WTC11 (cell line): Measurements from ENCODE around the gene PLEKHA6. TPM values are rescaled to one million over a fixed set of nuclear protein-coding genes. Genes with fewer than 3 reads are reported as not detected.

Experiments used
- ARID4B ChIP-seq: sonication (generic); formaldehyde crosslinking; IDR thresholded peaks from 2 replicates; pipeline ENCODE4 v1.8.0; 2023; ENCODE audit warnings: missing genetic modification reagents, mild to moderate bottlenecking, borderline replicate concordance
- ATF1 ChIP-seq: sonication (generic); formaldehyde crosslinking; IDR thresholded peaks from 2 replicates; pipeline ENCODE4 v1.8.1; 2023; ENCODE audit warnings: mild to moderate bottlenecking, moderate library complexity, missing genetic modification reagents
- ATF2 ChIP-seq: sonication (generic); formaldehyde crosslinking; IDR thresholded peaks from 2 replicates; pipeline ENCODE4 v1.8.1; 2022; ENCODE audit warnings: low read depth, missing genetic modification reagents, borderline replicate concordance
- CBFB ChIP-seq: sonication (generic); formaldehyde crosslinking; IDR thresholded peaks from 2 replicates; pipeline ENCODE4 v1.8.1; 2022; ENCODE audit warnings: mild to moderate bottlenecking, low read depth, missing genetic modification reagents
- E2F5 ChIP-seq: sonication (generic); formaldehyde crosslinking; IDR thresholded peaks from 2 replicates; pipeline ENCODE4 v1.8.1; 2022; ENCODE audit warnings: mild to moderate bottlenecking, moderate library complexity, missing genetic modification reagents
- FOXP1 ChIP-seq: sonication (generic); formaldehyde crosslinking; IDR thresholded peaks from 2 replicates; pipeline ENCODE4 v1.8.0; 2022; ENCODE audit warnings: missing genetic modification reagents, mild to moderate bottlenecking, moderate library complexity, borderline replicate concordance
- IRF2 ChIP-seq: sonication (generic); formaldehyde crosslinking; IDR thresholded peaks from 2 replicates; pipeline ENCODE4 v1.8.0; 2022; ENCODE audit warnings: low read depth, missing genetic modification reagents, borderline replicate concordance
- JAZF1 ChIP-seq: fragments of 250-450 bp; sonication (Bioruptor Pico); IDR thresholded peaks from 2 replicates; pipeline ENCODE4 v1.9.0; 2021; ENCODE audit warnings: moderate library complexity, mild to moderate bottlenecking, inconsistent platforms
- KAT7 ChIP-seq: sonication (generic); formaldehyde crosslinking; IDR thresholded peaks from 2 replicates; pipeline ENCODE4 v1.8.1; 2023; ENCODE audit warnings: missing genetic modification reagents, mild to moderate bottlenecking, borderline replicate concordance
- MXD4 ChIP-seq: fragments of 250-450 bp; sonication (Bioruptor Pico); IDR thresholded peaks from 2 replicates; pipeline ENCODE4 v1.8.0; 2021; ENCODE audit warnings: mild to moderate bottlenecking, moderate library complexity, borderline replicate concordance
- NFYB ChIP-seq: sonication (generic); formaldehyde crosslinking; conservative IDR thresholded peaks from 2 replicates; pipeline ENCODE4 v1.8.0; 2022; ENCODE audit warnings: low read depth, missing genetic modification reagents
- RELA ChIP-seq: sonication (generic); formaldehyde crosslinking; IDR thresholded peaks from 2 replicates; pipeline ENCODE4 v1.8.1; 2022; ENCODE audit warnings: missing genetic modification reagents, mild to moderate bottlenecking, borderline replicate concordance
- SMAD3 ChIP-seq: sonication (generic); formaldehyde crosslinking; IDR thresholded peaks from 2 replicates; pipeline ENCODE4 v1.8.0; 2022; ENCODE audit warnings: missing genetic modification reagents, mild to moderate bottlenecking, borderline replicate concordance
- SOX15 ChIP-seq: fragments of 250-450 bp; sonication (Bioruptor Pico); IDR thresholded peaks from 2 replicates; pipeline ENCODE4 v1.9.0; 2021; ENCODE audit warnings: mild to moderate bottlenecking
- USF1 ChIP-seq: sonication (generic); formaldehyde crosslinking; IDR thresholded peaks from 2 replicates; pipeline ENCODE4 v1.8.0; 2022; ENCODE audit warnings: mild to moderate bottlenecking, missing genetic modification reagents
- ZBTB21 ChIP-seq: sonication (generic); formaldehyde crosslinking; IDR thresholded peaks from 2 replicates; pipeline ENCODE4 v1.8.1; 2023; ENCODE audit warnings: mild to moderate bottlenecking, missing genetic modification reagents, borderline replicate concordance
- ZNF121 ChIP-seq: sonication (generic); formaldehyde crosslinking; IDR thresholded peaks from 2 replicates; pipeline ENCODE4 v1.8.0; 2023; ENCODE audit warnings: missing genetic modification reagents
- ZNF232 ChIP-seq: sonication (generic); formaldehyde crosslinking; IDR thresholded peaks from 2 replicates; pipeline ENCODE4 v1.8.0; 2022; ENCODE audit warnings: mild to moderate bottlenecking, missing genetic modification reagents
- ZNF281 ChIP-seq: sonication (generic); formaldehyde crosslinking; IDR thresholded peaks from 2 replicates; pipeline ENCODE4 v1.8.0; 2023; ENCODE audit warnings: mild to moderate bottlenecking, missing genetic modification reagents
- ZNF416 ChIP-seq: fragments of 250-450 bp; sonication (Bioruptor Pico); IDR thresholded peaks from 2 replicates; pipeline ENCODE4 v1.9.0; 2021; ENCODE audit warnings: mild to moderate bottlenecking, inconsistent platforms
- ZNF425 ChIP-seq: fragments of 250-450 bp; sonication (Bioruptor Pico); conservative IDR thresholded peaks from 2 replicates; pipeline ENCODE4 v1.9.0; 2021; ENCODE audit warnings: mild to moderate bottlenecking
- ZNF671 ChIP-seq: fragments of 250-450 bp; sonication (Bioruptor Pico); IDR thresholded peaks from 2 replicates; pipeline ENCODE4 v1.8.0; 2021; ENCODE audit warnings: mild to moderate bottlenecking
- total RNA-seq: library from RNA; stranded (reverse); gene quantifications from 3 replicates; pipeline ENCODE4 v1.2.3, GENCODE V29; 2021

The PLEKHA6 gene
- total RNA-seq, 1 experiment from 2014 or later, result 11.6 TPM

GRCh38 chr1:204213668-204214662 lies 145.8 kb downstream of the PLEKHA6 start, which contains the start of gene GOLT1A (continued):
- TF ChIP-seq CBFB (CRISPR knock-in tag) (0 out of 2 replicates have a peak, but pooled peaks have one; percentile 52), ZNF416 (CRISPR knock-in tag) (no peak), USF1 (CRISPR knock-in tag) (peak; percentile 68; the same call in 1 of the 2 replicates), ZNF121 (CRISPR knock-in tag) (no peak), KAT7 (CRISPR knock-in tag) (0 out of 2 replicates have a peak, but pooled peaks have one; percentile 31), ATF2 (CRISPR knock-in tag) (no peak), IRF2 (CRISPR knock-in tag) (no peak), ZNF281 (CRISPR knock-in tag) (no peak), JAZF1 (CRISPR knock-in tag) (no peak), ATF1 (CRISPR knock-in tag) (no peak), FOXP1 (peak; percentile 84; the same call in 1 of the 2 replicates), E2F5 (0 out of 2 replicates have a peak, but pooled peaks have one; percentile 77), SMAD3 (CRISPR knock-in tag) (no peak; the same call in 1 of the 2 replicates), NFYB (CRISPR knock-in tag) (no peak; the same call in 1 of the 2 replicates), ZNF671 (CRISPR knock-in tag) (no peak), RELA (CRISPR knock-in tag) (no peak), ARID4B (CRISPR knock-in tag) (no peak; the same call in 1 of the 2 replicates), MXD4 (CRISPR knock-in tag) (no peak), ZBTB21 (CRISPR knock-in tag) (peak; percentile 89; the same call in 1 of the 2 replicates), SOX15 (CRISPR knock-in tag) (no peak), ZNF425 (CRISPR knock-in tag) (no peak), ZNF232 (CRISPR knock-in tag) (peak; percentile 76; the same call in 1 of the 2 replicates)
